K562 (cell line): ENCODE data around the gene MDK. TPM values are rescaled to one million over a fixed set of nuclear protein-coding genes. Genes with fewer than 3 reads are reported as not detected.

Source experiments
- ATAC-seq: fragments of 200-7000 bp; cut with Tn5 transposase; 3 replicates; pipeline ENCODE4 v1.9.1; 2020; ENCODE audit warnings: moderate library complexity
- BruUV-seq: library from RNA; stranded (reverse); fragments of 400-500 nt; replicated peaks from 2 replicates; lab custom pipeline; 2021; lab: Mats Ljungman, UMichigan
- CTCF ChIA-PET: fragments of 300-600 bp; formaldehyde crosslinking; extraction: SDS; loops from one replicate; lab custom pipeline; 2021; ENCODE audit warnings: low intra/inter-chr PET ratio; lab: Yijun Ruan, JAX
- POLR2A ChIA-PET: fragments of 300-600, 350-650 bp; sonication (Branson Sonifier 250); formaldehyde crosslinking; extraction: SDS; loops from one replicate; lab custom pipeline; 2021; ENCODE audit warnings: antibody characterized with exemption, inconsistent platforms; lab: Yijun Ruan, JAX
- DNase-seq, 4 experiments: peaks; one replicate each; pipeline versions ENCODE4 v3.0.0 to v3.0.0-alpha.2; 2011 to 2018; ENCODE audit warnings: low spot score in 3 of 4, mixed read lengths in 3 of 4; ENCODE audit errors: extremely low read depth in 1 of 4
- FAIRE-seq: peaks from 2 replicates; lab custom pipeline; 2011; peaks lifted over from hg19 to GRCh38; lab: Jason Lieb, UNC
- H2AFZ ChIP-seq: 2 replicates; pipeline ENCODE4 v1.6.0; 2011; ENCODE audit warnings: low read depth, low read length, control low read depth, inconsistent platforms
- H3K27ac ChIP-seq: fragments of 200-600 bp; 3 replicates; pipeline ENCODE4 v1.8.0; 2011; ENCODE audit warnings: low read depth, mild to moderate bottlenecking, control low read depth, inconsistent platforms, low read length, moderate library complexity, mixed read lengths; ENCODE audit errors: extremely low read depth
- H3K27me3 ChIP-seq, 2 experiments: fragments of 300-600 bp in 1 of 2; 2 replicates in 1 of 2; 3 replicates in 1 of 2; pipeline versions ENCODE4 v1.6.0 to v1.8.0; 2011; ENCODE audit warnings: inconsistent platforms in 2 of 2, low read length in 2 of 2, mild to moderate bottlenecking in 1 of 2, mixed read lengths in 1 of 2, moderate library complexity in 1 of 2; ENCODE audit not compliant: control insufficient read depth in 2 of 2, insufficient read depth in 2 of 2
- H3K36me3 ChIP-seq: fragments of 300-600 bp; 3 replicates; pipeline ENCODE4 v1.8.0; 2011; ENCODE audit warnings: mild to moderate bottlenecking, low read length, inconsistent platforms; ENCODE audit not compliant: control insufficient read depth, insufficient read depth
- H3K4me1 ChIP-seq, 2 experiments: fragments of 200-600 bp in 1 of 2; replicated peaks in 1 of 2; 2 replicates in 1 of 2; 3 replicates in 1 of 2; pipeline versions ENCODE4 v1.5.1 to v1.8.0; 2011; ENCODE audit warnings: inconsistent platforms in 2 of 2, low read length in 2 of 2, mild to moderate bottlenecking in 1 of 2, mixed read lengths in 1 of 2, moderate library complexity in 1 of 2; ENCODE audit not compliant: control insufficient read depth in 2 of 2, insufficient read depth in 2 of 2
- H3K4me2 ChIP-seq: 2 replicates; pipeline ENCODE4 v1.6.1; 2011; ENCODE audit warnings: low read length, control low read depth, inconsistent platforms, mixed read lengths; ENCODE audit not compliant: insufficient read depth
- H3K4me3 ChIP-seq: fragments of 200-600 bp; sonication (generic), shearing (Covaris generic); 2 replicates; pipeline ENCODE4 v1.5.1; 2016; ENCODE audit warnings: control low read depth, inconsistent platforms
- H3K79me2 ChIP-seq: fragments of 200-600 bp; 3 replicates; pipeline ENCODE4 v1.8.0; 2011; ENCODE audit warnings: low read length, inconsistent platforms; ENCODE audit not compliant: control insufficient read depth, insufficient read depth
- H3K9ac ChIP-seq, 2 experiments: 2 replicates each; pipeline versions ENCODE4 v1.6.0 to v1.6.1; 2011; ENCODE audit warnings: low read depth in 2 of 2, low read length in 2 of 2, control low read depth in 1 of 2, inconsistent platforms in 1 of 2, mild to moderate bottlenecking in 1 of 2, mixed read lengths in 1 of 2; ENCODE audit not compliant: insufficient read depth in 1 of 2
- H3K9me1 ChIP-seq: one replicate; pipeline ENCODE4 v1.6.0; 2011; ENCODE audit warnings: inconsistent platforms, mild to moderate bottlenecking, low read length, moderate library complexity; ENCODE audit not compliant: control insufficient read depth, insufficient read depth
- H3K9me3 ChIP-seq: replicated peaks from 2 replicates; pipeline ENCODE4 v1.5.1; 2011; ENCODE audit warnings: low read depth, low read length, inconsistent platforms; ENCODE audit not compliant: control insufficient read depth, insufficient read depth
- H4K20me1 ChIP-seq: replicated peaks from 2 replicates; pipeline ENCODE4 v1.6.1; 2011; ENCODE audit warnings: low read length, inconsistent platforms, mixed read lengths; ENCODE audit not compliant: control insufficient read depth, insufficient read depth
- ADNP ChIP-seq: fragments of 200-800 bp; sonication (Bioruptor generic); IDR thresholded peaks from 2 replicates; pipeline ENCODE4 v1.6.1; 2016; ENCODE audit warnings: missing genetic modification characterization, missing compliant biosample characterization
- CBX1 ChIP-seq: sonication (generic); IDR thresholded peaks from 2 replicates; pipeline ENCODE4 v1.6.1; 2016; ENCODE audit warnings: antibody characterized with exemption, low read depth, mild to moderate bottlenecking
- FOXK2 ChIP-seq, 2 experiments: fragments of 450-650 bp; IDR thresholded peaks in 1 of 2; conservative IDR thresholded peaks in 1 of 2; 2 replicates each; pipeline ENCODE4 v1.6.1; 2016; ENCODE audit warnings: low read depth in 2 of 2, mild to moderate bottlenecking in 1 of 2
- NFRKB ChIP-seq: fragments of 450-650 bp; IDR thresholded peaks from 2 replicates; pipeline ENCODE4 v1.6.1; 2016; ENCODE audit warnings: low read depth
- PHB ChIP-seq: fragments of 250-450 bp; sonication (Bioruptor Pico); IDR thresholded peaks from 2 replicates; pipeline ENCODE4 v1.5.0; 2021
- POLR2B ChIP-seq: fragments of 450-650 bp; IDR thresholded peaks from 2 replicates; pipeline ENCODE4 v1.6.1; 2018; ENCODE audit warnings: low read depth; ENCODE audit not compliant: partially characterized antibody
- POLR2G ChIP-seq: fragments of 200-400 bp; formaldehyde crosslinking; IDR thresholded peaks from 2 replicates; pipeline ENCODE4 v1.6.1; 2017; ENCODE audit warnings: low read depth, mild to moderate bottlenecking, antibody characterized with exemption, low read length, moderate library complexity
- PRMT5 ChIP-seq: sonication (generic); formaldehyde crosslinking; IDR thresholded peaks from 2 replicates; pipeline ENCODE4 v1.5.0; 2020; ENCODE audit warnings: missing genetic modification reagents
- RHOXF2B ChIP-seq: fragments of 250-450 bp; sonication (Bioruptor Pico); conservative IDR thresholded peaks from 2 replicates; pipeline ENCODE4 v1.5.1; 2021
- SIRT6 ChIP-seq: IDR thresholded peaks from one replicate; pipeline ENCODE4 v1.6.1; 2012; ENCODE audit warnings: low read depth, mild to moderate bottlenecking, control low read depth, inconsistent platforms, low read length, moderate library complexity
- SNAPC5 ChIP-seq: fragments of 250-450 bp; sonication (Bioruptor Pico); IDR thresholded peaks from 2 replicates; pipeline ENCODE4 v1.8.0; 2021; ENCODE audit warnings: moderate library complexity, mild to moderate bottlenecking, inconsistent platforms
- SREBF1 ChIP-seq: fragments of 150-350 bp; IDR thresholded peaks from 2 replicates; pipeline ENCODE4 v1.6.1; 2014; ENCODE audit warnings: antibody characterized with exemption, low read depth, low read length, borderline replicate concordance
- TAF7 ChIP-seq: fragments of 450-650 bp; IDR thresholded peaks from 2 replicates; pipeline ENCODE4 v1.6.1; 2016; ENCODE audit warnings: missing genetic modification characterization, missing compliant biosample characterization
- TCF7 ChIP-seq: sonication (generic); IDR thresholded peaks from 2 replicates; pipeline ENCODE4 v1.6.1; 2016; ENCODE audit warnings: antibody characterized with exemption, borderline replicate concordance
- TFAM ChIP-seq: fragments of 250-450 bp; sonication (Bioruptor Pico); conservative IDR thresholded peaks from 2 replicates; pipeline ENCODE4 v1.5.0; 2021; ENCODE audit warnings: mild to moderate bottlenecking, moderate library complexity
- ZNF197 ChIP-seq: fragments of 200-800 bp; sonication (Bioruptor generic); IDR thresholded peaks from 2 replicates; pipeline ENCODE4 v1.6.1; 2016; ENCODE audit warnings: low read depth, missing genetic modification characterization, missing compliant biosample characterization
- ZNF3 ChIP-seq: fragments of 250-450 bp; sonication (Bioruptor Pico); IDR thresholded peaks from 2 replicates; pipeline ENCODE4 v1.5.0; 2021; ENCODE audit warnings: mild to moderate bottlenecking, moderate library complexity
- ZNF311 ChIP-seq: fragments of 250-450 bp; sonication (Bioruptor Pico); IDR thresholded peaks from 2 replicates; pipeline ENCODE4 v1.4.0; 2020; ENCODE audit warnings: mild to moderate bottlenecking, moderate library complexity
- ZNF75A ChIP-seq: fragments of 450-650 bp; formaldehyde crosslinking; IDR thresholded peaks from 2 replicates; pipeline ENCODE4 v1.4.0; 2020; ENCODE audit warnings: mild to moderate bottlenecking
- WGBS: fragments of 100-300 bp; shearing (Covaris generic); methylation state at CpG from one replicate; pipeline ENCODE4 v1.1.6; 2016; ENCODE audit warnings: low coverage, mixed read lengths; ENCODE audit not compliant: insufficient coverage; ENCODE audit errors: missing lambda C conversion rate; 5-methylcytosine and 5-hydroxymethylcytosine counted together
- in situ Hi-C: fragments of 300-500 bp; cut with MboI; formaldehyde crosslinking; loops from 4 replicates; pipeline ENCODE4 v1.15.0; 2018; ENCODE audit warnings: inconsistent platforms, mixed read lengths
- intact Hi-C: fragments of 100-400 bp; cut with micrococcal nuclease; formaldehyde crosslinking; loops from 2 replicates; pipeline ENCODE4 v1.14.2; 2022
- polyA plus RNA-seq, 8 experiments: library from polyadenylated mRNA; depleted of rRNA in 4 of 8; stranded (reverse) in 5 of 8; unstranded in 3 of 8; fragments of >200 nt; fragmentation: Nextera tagmentation in 2 of 8; fragmentation: Illumina TruSeq in 1 of 8; extraction: Ambion mirVana in 2 of 8; extraction: Trizol in 1 of 8; gene quantifications; 2 replicates each; pipeline versions ENCODE4 v1.2.1 to v1.2.3, GENCODE V29; 2011 to 2014; ENCODE audit warnings: inconsistent platforms in 1 of 8, missing spikeins in 1 of 8
- total RNA-seq, 7 experiments: library from RNA; depleted of rRNA in 6 of 7; stranded (reverse); fragments of >200 nt in 6 of 7; fragmentation: Illumina TruSeq in 2 of 7; extraction: Trizol in 2 of 7; gene quantifications; 2 replicates each; pipeline versions ENCODE4 v1.2.1 to v1.2.3, GENCODE V29; 2011 to 2021; ENCODE audit warnings: low replicate concordance in 1 of 7
- TF ChIP-seq, protein P1 (sequence below): fragments of 250-450 bp; sonication (Bioruptor Pico); IDR thresholded peaks from 2 replicates; pipeline ENCODE4 v1.4.0; 2020; ENCODE audit warnings: mild to moderate bottlenecking
- TF ChIP-seq, protein P2 (sequence below): fragments of 250-450 bp; sonication (Bioruptor Pico); IDR thresholded peaks from 2 replicates; pipeline ENCODE4 v1.8.0; 2022; ENCODE audit warnings: inconsistent platforms, mild to moderate bottlenecking, moderate library complexity, borderline replicate concordance

Gene MDK
- total and polyA plus RNA-seq, 9 of the 15 experiments (the other 6 are each of a cell fraction or from before 2014, with no cell fraction given), result 20.7 to 700 (median 350) TPM

GRCh38 chr11:46357483-46357936 lies 24.0 kb upstream of the MDK start (continued):
- no peak for TF ChIP-seq ZNF197
- TF ChIP-seq SIRT6, result no peak
- no peak for TF ChIP-seq ZNF3 (CRISPR knock-in tag)
- TF ChIP-seq ADNP (tag), result no peak
- TF ChIP-seq POLR2G, result peak; percentile 36; the same call in 1 of the 2 replicates
- TF ChIP-seq SREBF1, result no peak

GRCh38 chr11:46359953-46360352 lies 21.5 kb upstream of the MDK start:
- TF ChIP-seq, protein P1, sequence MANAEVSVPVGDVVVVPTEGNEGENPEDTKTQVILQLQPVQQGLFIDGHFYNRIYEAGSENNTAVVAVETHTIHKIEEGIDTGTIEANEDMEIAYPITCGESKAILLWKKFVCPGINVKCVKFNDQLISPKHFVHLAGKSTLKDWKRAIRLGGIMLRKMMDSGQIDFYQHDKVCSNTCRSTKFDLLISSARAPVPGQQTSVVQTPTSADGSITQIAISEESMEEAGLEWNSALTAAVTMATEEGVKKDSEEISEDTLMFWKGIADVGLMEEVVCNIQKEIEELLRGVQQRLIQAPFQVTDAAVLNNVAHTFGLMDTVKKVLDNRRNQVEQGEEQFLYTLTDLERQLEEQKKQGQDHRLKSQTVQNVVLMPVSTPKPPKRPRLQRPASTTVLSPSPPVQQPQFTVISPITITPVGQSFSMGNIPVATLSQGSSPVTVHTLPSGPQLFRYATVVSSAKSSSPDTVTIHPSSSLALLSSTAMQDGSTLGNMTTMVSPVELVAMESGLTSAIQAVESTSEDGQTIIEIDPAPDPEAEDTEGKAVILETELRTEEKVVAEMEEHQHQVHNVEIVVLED (CRISPR knock-in tag), result no peak
- TF ChIP-seq CBX1, result no peak
- TF ChIP-seq, protein P2, sequence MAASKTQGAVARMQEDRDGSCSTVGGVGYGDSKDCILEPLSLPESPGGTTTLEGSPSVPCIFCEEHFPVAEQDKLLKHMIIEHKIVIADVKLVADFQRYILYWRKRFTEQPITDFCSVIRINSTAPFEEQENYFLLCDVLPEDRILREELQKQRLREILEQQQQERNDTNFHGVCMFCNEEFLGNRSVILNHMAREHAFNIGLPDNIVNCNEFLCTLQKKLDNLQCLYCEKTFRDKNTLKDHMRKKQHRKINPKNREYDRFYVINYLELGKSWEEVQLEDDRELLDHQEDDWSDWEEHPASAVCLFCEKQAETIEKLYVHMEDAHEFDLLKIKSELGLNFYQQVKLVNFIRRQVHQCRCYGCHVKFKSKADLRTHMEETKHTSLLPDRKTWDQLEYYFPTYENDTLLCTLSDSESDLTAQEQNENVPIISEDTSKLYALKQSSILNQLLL (CRISPR knock-in tag), result no peak
- no peak for TF ChIP-seq ZNF311 (CRISPR knock-in tag)
- no peak for TF ChIP-seq FOXK2 (conservative IDR thresholded peaks at IDR 0.05 in 1 of 2, IDR thresholded peaks at IDR 0.05 in 1 of 2; ENCODE audit: low read depth in 2 of 2)
- TF ChIP-seq TCF7, result no peak
- no peak for TF ChIP-seq PHB (CRISPR knock-in tag)
- no peak for TF ChIP-seq PRMT5 (CRISPR knock-in tag)
- TF ChIP-seq ZNF75A, result no peak
- no peak for TF ChIP-seq NFRKB
- no peak for TF ChIP-seq TAF7 (tag)
- TF ChIP-seq TFAM (CRISPR knock-in tag), result no peak
- no peak for TF ChIP-seq POLR2B
- no peak for TF ChIP-seq SNAPC5
- TF ChIP-seq RHOXF2B (CRISPR knock-in tag), result no peak
- Histone ChIP-seq H3K27ac (peak overlapping the region; percentile 6; the same call in 1 of the 3 replicates), H3K36me3 (peaks cover 38% of the 10 kb centered on the region; the same call in 1 of the 3 replicates), H3K9me1 (peaks cover 4% of the 10 kb centered on the region), H4K20me1 (peaks cover 5% of the 10 kb centered on the region; the same call in 1 of the 2 replicates), H3K79me2 (peaks cover 70% of the 10 kb centered on the region), H3K27me3 (no peaks in the 10 kb centered on the region), H3K4me2 (no peak overlapping the region), H2AFZ (no peak overlapping the region), H3K4me3 (no peak overlapping the region), H3K4me1 (peaks cover 38 to 53% of the 10 kb centered on the region in 2 experiments), H3K9ac (no peak overlapping the region), H3K9me3 (no peaks in the 10 kb centered on the region)
- in situ Hi-C loops (no loop called here), intact Hi-C loops (no loop called here)
- WGBS, result 55% methylated on average over 1 of the region's 1 CpG
- POLR2A ChIA-PET, result interaction anchor here (0.6 to 2.5 kb wide), 5 partner anchors 8 to 513 kb away, joined by 3 to 10 read pairs (median 3); no protein-coding TSS in a partner anchor
- CTCF ChIA-PET, result interaction anchor here (1.8 kb wide), 1 partner anchor 8 kb away, joined by 5 read pairs; no protein-coding TSS in a partner anchor
- DNase-seq, result no peak
- no TSS peak for BruUV-seq
- no peak for FAIRE-seq
- ATAC-seq, result no peak
